Fibroblast of lung (primary cell): ENCODE results near the gene TIMP2.

Experiments
- EZH2 ChIP-seq: IDR thresholded peaks from 2 replicates; pipeline ENCODE4 v1.5.1; 2012; ENCODE audit warnings: low read length, control low read depth, mild to moderate bottlenecking; ENCODE audit errors: missing control alignments
- TF ChIP-seq, protein P1 (sequence below), 2 donors: IDR thresholded peaks in 1 of 2; conservative IDR thresholded peaks in 1 of 2; 1 replicate in 1 of 2; 2 replicates in 1 of 2; pipeline ENCODE4 v1.5.1; 2011 to 2012; ENCODE audit warnings: low read length in 2 of 2, control low read depth in 1 of 2, inconsistent platforms in 1 of 2, low read depth in 1 of 2, mild to moderate bottlenecking in 1 of 2

DNA sequence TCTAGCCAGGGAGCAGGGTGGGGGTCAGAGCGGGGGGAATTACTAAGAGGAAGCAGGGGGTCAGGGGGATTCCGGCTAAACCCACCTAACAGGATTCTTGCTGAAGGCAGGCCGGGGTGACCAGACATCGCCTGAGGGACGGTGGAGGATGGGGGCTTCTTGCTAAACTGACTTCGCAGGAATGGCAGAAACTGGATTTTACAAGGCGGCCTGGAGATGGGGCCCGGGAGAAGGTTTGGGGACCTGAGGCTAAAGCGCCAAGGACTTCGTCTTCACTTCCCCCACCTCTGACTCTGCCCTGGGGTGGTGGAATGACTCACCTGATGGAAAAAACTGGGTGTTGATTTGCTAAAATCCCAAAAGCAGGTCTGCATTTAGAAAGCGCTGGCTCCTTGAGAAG, 31.1 kb upstream of the TIMP2 start:
- TF ChIP-seq, protein P1, sequence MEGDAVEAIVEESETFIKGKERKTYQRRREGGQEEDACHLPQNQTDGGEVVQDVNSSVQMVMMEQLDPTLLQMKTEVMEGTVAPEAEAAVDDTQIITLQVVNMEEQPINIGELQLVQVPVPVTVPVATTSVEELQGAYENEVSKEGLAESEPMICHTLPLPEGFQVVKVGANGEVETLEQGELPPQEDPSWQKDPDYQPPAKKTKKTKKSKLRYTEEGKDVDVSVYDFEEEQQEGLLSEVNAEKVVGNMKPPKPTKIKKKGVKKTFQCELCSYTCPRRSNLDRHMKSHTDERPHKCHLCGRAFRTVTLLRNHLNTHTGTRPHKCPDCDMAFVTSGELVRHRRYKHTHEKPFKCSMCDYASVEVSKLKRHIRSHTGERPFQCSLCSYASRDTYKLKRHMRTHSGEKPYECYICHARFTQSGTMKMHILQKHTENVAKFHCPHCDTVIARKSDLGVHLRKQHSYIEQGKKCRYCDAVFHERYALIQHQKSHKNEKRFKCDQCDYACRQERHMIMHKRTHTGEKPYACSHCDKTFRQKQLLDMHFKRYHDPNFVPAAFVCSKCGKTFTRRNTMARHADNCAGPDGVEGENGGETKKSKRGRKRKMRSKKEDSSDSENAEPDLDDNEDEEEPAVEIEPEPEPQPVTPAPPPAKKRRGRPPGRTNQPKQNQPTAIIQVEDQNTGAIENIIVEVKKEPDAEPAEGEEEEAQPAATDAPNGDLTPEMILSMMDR (conservative IDR thresholded peaks at IDR 0.05 in 1 of 2, IDR thresholded peaks at IDR 0.05 in 1 of 2; ENCODE audit: low read depth in 1 of 2, low read length in 2 of 2), result no peak
- no peak for TF ChIP-seq EZH2
